RWPE1 (cell line): ENCODE data around the gene TNS3.

ENCODE experiments used
- CTCF ChIA-PET: fragments of 350-600 bp; sonication (Branson Sonifier 250); formaldehyde crosslinking; extraction: SDS; loops from one replicate; lab custom pipeline; 2021; lab: Yijun Ruan, JAX
- POLR2A ChIA-PET: fragments of 400-600 bp; formaldehyde crosslinking; extraction: SDS; loops from one replicate; lab custom pipeline; 2020; ENCODE audit warnings: antibody characterized with exemption; ENCODE audit not compliant: low non-redundant PET; lab: Yijun Ruan, JAX
- DNase-seq: peaks from one replicate; pipeline ENCODE4 v3.0.0; 2012; ENCODE audit warnings: low spot score
- H3K27ac ChIP-seq: fragments of 450-650 bp; 2 replicates; pipeline ENCODE4 v1.5.1; 2017
- TF ChIP-seq, protein P1 (sequence below): fragments of 450-650 bp; conservative IDR thresholded peaks from 2 replicates; pipeline ENCODE4 v1.5.1; 2017; ENCODE audit warnings: low read depth, mild to moderate bottlenecking

The TNS3 gene

DNA sequence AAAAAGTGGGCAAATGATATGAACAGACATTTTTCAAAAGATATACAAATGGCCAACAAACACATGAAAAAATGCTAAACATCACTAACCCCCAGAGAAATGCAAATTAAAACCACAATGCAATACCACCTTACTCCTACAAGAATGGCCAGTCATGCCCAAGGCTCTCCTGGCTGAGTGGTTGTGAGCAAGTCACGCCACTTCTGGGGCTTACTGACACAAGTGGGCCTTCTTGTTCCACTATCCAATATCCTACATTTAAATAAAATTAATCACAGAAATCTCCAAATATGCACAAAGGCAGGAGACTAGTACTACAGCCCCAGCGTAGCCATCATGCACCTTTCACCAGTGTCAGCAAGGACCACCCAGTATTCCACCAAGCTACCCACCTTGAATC lies 181.9 kb downstream of the TNS3 start:
- TF ChIP-seq, protein P1, sequence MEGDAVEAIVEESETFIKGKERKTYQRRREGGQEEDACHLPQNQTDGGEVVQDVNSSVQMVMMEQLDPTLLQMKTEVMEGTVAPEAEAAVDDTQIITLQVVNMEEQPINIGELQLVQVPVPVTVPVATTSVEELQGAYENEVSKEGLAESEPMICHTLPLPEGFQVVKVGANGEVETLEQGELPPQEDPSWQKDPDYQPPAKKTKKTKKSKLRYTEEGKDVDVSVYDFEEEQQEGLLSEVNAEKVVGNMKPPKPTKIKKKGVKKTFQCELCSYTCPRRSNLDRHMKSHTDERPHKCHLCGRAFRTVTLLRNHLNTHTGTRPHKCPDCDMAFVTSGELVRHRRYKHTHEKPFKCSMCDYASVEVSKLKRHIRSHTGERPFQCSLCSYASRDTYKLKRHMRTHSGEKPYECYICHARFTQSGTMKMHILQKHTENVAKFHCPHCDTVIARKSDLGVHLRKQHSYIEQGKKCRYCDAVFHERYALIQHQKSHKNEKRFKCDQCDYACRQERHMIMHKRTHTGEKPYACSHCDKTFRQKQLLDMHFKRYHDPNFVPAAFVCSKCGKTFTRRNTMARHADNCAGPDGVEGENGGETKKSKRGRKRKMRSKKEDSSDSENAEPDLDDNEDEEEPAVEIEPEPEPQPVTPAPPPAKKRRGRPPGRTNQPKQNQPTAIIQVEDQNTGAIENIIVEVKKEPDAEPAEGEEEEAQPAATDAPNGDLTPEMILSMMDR, result no peak
- no peak for DNase-seq
- ChIA-PET POLR2A (no interaction called here), CTCF (no interaction called here)
- H3K27ac ChIP-seq, result no peak overlapping the region

DNA sequence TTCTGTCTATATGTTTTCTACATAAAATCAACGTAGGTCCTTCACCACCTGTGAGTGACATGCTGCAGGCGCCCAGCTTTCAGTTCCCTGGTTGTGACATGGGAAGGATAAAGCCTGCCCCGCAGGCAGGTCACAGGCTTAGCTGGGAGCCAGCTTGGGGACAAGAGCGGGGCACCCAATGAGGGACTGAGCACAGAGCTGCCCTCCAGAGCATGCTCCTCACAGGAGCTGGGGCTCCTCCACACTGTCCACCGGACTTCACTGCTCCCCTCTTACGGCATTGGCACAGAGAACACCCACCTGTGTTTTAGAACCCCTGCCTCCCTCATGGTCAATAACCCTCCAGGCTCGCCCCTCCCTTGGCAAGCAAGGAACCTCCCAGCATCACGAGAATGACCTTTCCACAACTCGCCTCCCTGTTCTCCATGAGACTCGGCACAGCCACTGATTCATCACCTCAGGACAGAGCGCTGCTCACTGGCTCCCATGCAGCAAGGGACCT lies 187.1 kb downstream of the TNS3 start:
- TF ChIP-seq, protein P1, result no peak
- ChIA-PET CTCF (no interaction called here), POLR2A (no interaction called here)

GRCh38 chr7:47394216-47394615 lies 187.7 kb downstream of the TNS3 start:
- ChIA-PET CTCF (no interaction called here), POLR2A (no interaction called here)
- no peak overlapping the region for H3K27ac ChIP-seq
- TF ChIP-seq, protein P1, result no peak
- DNase-seq, result no peak

More for the DNA sequence above, 187.1 kb downstream of the TNS3 start:
- no peak for DNase-seq
- no peak overlapping the region for H3K27ac ChIP-seq

DNA sequence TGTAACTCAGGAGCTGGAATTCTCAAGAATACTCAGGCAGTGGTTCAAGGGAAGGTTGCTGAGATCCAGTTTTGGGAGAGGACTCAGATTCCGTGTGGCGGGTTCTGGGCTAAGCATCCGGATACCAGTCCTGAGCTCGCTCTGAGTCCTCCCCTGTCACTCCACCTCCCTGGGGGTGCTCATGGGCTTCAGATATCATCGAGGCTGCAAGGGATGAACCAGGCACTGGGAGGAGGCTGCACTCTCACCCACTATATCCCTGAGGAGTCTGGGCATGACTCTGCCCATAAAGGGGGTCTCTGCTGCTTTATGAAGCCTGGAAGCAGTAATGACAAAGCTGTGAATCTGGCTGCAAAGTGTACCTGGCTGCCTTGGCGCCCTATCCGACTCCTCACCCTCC lies 188.5 kb downstream of the TNS3 start:
- ChIA-PET POLR2A (no interaction called here), CTCF (interaction anchor here (0.6 kb wide), 1 partner anchor 9 kb away, joined by 4 read pairs; no protein-coding TSS in a partner anchor)
- DNase-seq, result no peak
- TF ChIP-seq, protein P1, result no peak
- H3K27ac ChIP-seq, result no peak overlapping the region

DNA sequence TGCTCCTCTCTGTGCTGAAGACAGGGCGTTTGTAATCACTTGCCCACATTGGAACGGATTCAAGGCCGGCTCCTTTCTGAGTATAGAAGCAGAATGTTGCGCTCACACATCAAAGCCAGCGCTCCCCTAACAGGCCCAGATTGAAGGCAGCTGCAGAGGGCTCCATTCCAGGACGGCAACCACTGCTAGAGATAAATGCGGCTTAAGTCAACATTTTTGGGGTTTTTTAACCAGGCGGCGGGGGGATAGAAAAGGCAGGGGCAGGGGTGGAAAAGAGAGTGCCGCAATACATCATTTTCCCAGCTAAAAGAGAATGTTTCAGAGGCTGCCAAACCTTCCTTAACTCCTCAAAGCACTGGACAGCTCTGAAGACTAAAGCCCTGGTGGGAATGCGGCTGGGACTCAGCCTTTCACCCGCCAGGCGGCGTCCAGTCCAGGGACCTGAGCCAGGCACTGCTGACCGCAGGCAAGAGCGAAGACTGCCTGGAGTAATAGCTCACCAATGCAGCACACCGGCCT lies 189.6 kb downstream of the TNS3 start:
- DNase-seq, result no peak
- TF ChIP-seq, protein P1, result no peak
- ChIA-PET POLR2A (no interaction called here), CTCF (no interaction called here)
- no peak overlapping the region for H3K27ac ChIP-seq

- TF ChIP-seq, protein P1, result no peak
- ChIA-PET POLR2A (no interaction called here), CTCF (no interaction called here)
- DNase-seq, result no peak
- H3K27ac ChIP-seq, result no peak overlapping the region
Measured at GRCh38 chr7:47391726-47392125, 190.2 kb downstream of the TNS3 start.

- H3K27ac ChIP-seq, result no peak overlapping the region
- CTCF ChIA-PET, result no interaction called here
- DNase-seq, result no peak
- TF ChIP-seq, protein P1, result no peak
- POLR2A ChIA-PET, result no interaction called here
Measured at GRCh38 chr7:47390914-47391313, 191.0 kb downstream of the TNS3 start.
